Measurements from ENCODE around the gene COA5. TPM values are rescaled to one million over a fixed set of nuclear protein-coding genes. Genes with fewer than 3 reads are reported as not detected.

The COA5 gene
- total RNA-seq, 1 donor from 2014 or later, result 49.4 TPM

DNA sequence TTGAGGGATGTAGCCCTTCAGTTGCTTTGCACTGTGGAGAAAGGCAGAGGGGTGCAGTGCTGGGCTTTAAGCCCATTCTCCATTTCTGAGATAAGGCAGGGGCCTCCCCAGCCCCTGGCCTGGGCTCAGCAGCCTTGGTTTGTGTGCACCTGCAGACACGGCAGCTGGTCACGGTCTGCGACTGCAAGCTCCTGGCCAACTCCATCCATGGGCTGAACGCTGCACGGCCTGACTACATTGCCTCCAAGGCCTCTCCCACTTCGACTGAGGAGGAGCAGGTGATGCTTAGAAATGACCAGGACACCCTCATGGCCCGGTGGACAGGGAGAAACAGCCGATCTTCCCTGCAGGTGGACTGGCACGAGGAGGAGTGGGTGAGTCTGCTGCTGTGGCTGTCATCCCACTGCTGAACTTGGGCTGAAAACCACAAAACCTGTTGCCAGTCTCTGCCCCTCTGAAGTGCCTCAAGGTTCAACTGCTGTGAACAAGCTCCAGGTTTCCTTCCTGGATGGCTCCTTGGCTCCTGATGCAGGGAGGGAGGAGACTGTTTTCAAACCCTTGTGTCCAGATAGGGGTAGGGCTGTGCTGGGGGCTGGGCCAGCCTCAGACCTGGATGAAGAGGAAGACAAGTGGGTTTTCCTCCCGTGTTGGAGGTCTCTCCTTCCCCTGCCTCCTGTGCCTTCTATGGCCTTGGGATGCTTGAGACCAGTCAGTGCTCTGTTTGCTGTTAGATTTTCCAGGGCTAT lies 54.0 kb downstream of the COA5 start:
- DNase-seq (ENCODE audit: low read depth), result no peak

DNA sequence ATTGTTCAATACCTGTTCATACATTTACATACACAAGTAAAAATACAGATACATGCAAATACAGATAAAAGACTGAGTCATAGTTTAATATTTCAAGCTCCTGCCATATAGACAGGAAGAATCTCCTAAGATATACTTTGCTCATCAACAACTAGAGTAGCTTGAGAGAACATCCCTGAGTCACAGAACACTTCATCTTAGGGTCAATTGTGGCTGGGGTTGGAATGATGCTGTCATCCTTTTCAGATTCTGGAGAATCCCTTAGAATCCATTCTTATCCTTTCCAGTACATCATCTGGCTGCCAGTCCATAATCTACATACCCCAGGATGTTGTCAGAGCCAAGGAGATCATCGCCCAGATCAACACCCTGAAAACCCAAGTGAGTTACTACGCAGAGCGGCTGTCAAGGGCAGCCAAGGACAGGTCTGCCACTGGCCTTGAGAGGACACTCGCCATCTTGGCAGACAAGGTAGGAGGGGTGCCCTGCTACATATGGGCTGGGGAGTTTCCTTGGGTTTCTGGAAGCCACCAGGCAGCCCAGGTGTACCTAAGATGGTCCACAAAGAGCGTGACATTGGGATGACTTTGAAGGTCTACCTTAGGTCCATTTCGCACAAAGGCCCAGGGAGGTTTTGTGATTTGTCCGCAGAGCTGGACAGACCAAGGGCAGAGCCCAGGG lies 55.7 kb downstream of the COA5 start:
- DNase-seq (ENCODE audit: low read depth), result no peak

DNA sequence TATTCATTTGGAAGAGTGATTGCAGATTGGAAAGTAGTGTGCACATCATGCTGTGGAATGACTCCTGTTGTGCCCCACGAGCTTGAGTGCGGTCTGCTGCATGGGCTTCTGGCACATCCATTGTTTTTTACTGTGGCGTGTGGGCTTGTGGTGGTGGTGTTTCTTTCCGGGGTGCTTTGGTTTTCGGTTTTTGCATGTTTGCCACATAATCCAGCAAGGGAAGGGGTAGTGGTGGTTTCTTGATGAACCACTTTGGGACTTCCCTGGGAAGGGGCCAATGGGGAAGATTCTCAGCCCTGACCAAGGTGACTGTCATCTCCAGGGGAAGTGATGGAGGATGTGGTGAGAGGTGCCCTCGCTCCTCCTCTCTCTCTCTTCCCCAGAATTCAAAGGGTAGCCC lies 57.0 kb downstream of the COA5 start:
- no peak for DNase-seq (ENCODE audit: low read depth)

DNA sequence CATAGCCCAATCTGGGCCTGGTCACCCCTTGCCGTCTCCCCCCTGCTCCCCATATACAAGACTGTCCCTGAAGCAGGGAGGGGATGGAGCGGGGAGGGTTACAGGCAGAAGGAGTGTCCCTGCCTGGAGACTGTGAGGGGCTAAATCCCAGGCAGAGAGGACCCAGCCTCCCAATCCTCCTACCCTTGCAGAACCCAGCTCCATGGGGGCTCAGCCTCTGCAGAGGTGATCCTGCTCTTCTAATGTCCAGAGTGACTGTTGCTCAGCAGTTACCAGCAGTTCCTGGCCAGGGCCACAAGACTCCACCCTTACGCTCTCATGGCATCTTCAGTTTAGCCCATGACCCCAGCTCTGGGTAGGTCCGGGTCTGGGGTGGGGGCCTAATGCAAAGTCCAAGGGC lies 58.1 kb downstream of the COA5 start:
- DNase-seq (ENCODE audit: low read depth), result no peak

Other genes with a start within 250 kb of the COA5 start
- gene INPP4A, start 163.7 kb downstream of the COA5 start, total RNA-seq, result 21.7 and 22.0 TPM in 2 replicates
- gene UNC50, start 77 bp upstream of the COA5 start, total RNA-seq, result 56.5 and 69.1 TPM in 2 replicates
- gene MGAT4A, start 122.6 kb upstream of the COA5 start, total RNA-seq, result 0.16 and 2.0 TPM in 2 replicates